ENCODE results near the gene PAX5.

Gene PAX5

DNA sequence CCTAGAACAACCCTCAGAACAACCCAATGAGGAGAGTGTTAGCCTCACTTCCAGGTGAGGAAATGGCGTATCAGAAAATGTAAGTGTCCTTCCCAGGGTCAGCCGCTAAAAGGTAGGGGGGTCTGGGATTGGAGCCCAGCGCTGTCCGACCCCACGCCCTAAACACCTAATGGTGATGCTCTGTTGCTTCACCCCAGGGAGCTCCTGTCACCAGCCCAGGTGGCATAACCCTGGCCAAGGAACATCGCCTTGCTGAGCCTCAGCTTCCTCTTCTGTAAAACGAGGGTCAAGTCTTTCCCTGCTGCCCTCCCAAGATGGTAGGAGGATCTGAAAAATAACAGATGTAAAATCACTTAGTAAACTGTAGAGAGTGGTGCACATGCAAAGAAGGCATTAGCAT lies 132.5 kb downstream of the PAX5 start:
- no peak for DNase-seq (ENCODE audit: low read depth)

- no peak for DNase-seq (ENCODE audit: low read depth)
These were observed 133.2 kb downstream of the PAX5 start for GRCh38 chr9:36900856-36901220.

- DNase-seq (ENCODE audit: low read depth), result no peak
These were observed 133.8 kb downstream of the PAX5 start for GRCh38 chr9:36900136-36900855.

DNA sequence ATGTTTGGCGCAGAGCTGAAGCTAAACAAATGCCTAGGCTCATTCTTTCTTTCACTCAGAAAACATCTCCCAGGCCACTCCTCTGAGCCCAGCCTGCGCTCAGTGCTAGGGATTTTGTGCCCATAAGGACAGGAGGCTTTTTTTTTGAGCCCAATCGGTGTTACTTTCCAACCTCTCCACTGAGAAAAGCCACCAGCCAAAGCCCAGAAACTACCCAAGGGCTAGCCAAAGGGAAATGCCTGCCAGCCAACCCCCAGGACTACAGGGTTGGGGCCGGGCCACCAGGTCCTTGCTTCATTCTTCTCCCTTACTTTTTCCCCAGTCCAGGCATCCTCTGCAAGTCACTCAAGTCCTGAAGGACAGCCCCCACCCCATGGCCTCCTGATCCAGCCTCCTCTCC lies 134.7 kb downstream of the PAX5 start:
- DNase-seq (ENCODE audit: low read depth), result no peak

DNA sequence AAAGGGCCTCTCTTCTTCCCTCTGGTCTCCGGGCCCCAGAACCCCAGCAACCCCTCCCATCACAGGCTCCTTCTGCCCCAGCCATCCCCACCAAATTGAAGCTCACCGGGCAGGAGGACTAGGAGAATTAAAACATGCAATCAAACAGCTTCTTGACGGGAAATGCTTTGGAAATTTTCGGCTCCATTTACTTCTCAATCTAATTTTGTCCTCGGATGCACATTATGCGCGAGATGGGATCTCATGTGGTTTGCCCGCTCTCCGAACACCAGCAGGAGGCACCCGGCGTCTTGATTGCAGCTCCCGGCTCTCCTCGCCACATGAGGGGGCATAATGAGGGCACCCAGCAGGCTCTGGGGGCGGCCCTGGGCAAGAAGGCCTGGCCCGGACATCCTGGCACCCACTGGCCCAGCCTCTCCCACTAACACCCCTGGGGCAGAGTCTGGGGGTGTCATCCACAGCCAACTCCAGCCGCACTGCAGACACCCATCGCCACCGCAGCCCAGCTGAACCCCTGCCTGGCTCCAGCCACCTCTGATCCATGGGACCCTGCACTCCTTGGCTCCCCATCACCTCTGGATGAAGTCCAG lies 135.5 kb downstream of the PAX5 start:
- no peak for DNase-seq (ENCODE audit: low read depth)

DNA sequence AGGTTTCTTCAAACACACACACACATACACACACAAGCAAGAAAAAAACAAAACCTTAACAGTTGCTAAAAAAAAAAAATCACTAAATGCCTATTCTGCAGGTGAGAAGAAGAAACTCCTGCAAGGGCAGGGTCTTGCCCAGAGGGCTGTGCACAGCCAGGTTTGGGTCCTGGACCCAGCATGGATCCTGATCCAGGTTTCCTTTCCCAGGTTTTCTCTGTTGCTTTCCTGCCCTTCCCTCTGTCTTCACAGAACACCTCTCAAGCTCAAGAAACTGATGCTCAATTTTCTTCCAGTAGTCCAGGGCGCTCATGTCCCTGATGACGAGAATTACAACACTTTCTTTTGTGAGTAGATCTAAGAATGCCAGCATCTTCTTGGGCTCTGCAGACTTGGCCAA lies 136.6 kb downstream of the PAX5 start:
- no peak for DNase-seq (ENCODE audit: low read depth)

DNA sequence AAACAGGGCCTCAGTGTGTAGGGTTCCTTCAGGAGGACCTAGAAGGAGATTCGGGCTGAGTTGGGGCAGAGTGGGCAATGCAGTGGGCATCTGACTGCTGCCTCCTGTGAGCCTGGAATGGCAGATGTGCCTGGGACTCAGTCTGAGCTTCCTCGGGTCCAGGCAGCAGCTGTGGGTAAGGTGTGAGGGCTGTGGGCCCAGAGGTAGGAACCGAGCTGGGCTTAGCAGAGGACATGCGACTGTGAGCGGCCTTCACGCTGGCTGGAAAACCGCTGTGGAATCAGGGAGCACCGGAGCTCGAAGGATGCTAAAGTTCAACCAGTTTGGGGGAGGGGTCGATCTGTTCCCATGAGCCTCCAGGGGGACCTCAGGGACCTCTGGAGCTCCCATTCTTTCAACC lies 137.0 kb downstream of the PAX5 start:
- no peak for DNase-seq (ENCODE audit: low read depth)

- no peak for DNase-seq (ENCODE audit: low read depth)
These were observed 137.8 kb downstream of the PAX5 start for GRCh38 chr9:36896296-36896695.

DNA sequence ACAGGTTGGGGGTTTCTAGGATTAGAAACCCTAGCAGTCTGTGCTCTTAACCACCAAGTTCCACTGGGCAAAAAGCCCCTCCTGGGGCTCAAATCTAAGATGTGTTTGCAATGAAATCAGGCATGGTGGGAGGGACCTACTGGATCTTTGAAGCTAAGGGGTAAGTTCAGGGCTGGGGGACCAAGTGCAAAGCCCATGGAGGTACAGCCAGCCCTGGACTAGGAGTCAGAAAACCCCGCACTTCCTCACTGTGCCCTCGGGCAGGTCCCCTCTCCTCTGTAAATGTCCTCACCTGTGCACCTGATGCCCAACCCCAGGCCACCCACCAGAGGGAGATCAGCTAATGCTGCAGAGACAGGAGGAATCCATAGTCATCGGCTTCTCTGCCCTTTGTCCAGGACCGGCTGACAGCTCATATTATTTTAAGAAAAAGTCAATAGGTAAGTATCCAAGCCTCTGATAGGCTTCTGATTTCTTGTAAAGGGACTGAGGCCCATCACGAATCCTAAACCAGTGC lies 138.3 kb downstream of the PAX5 start:
- no peak for DNase-seq (ENCODE audit: low read depth)

GRCh38 chr9:36894695-36895310 lies 139.3 kb downstream of the PAX5 start:
- no peak for DNase-seq (ENCODE audit: low read depth)

DNA sequence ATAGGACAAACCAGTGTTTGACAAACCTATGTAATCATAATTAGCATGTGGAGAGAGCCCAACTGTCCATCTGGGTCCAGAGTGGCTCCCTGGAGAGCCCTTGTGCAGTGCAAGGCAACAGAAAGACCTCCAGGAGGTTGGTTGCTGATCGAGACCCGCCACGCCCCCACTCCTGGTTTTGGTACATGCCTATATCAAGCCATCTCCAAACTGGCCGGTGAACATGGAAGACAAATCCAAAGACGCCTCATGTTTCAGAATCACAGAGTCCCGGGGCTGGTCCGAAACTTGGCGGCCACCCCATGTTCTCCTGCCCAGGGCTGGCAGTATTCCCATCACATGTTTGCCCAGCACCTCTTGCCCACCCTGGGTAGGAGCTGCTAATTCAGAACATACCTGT lies 140.2 kb downstream of the PAX5 start:
- DNase-seq (ENCODE audit: low read depth), result no peak

DNA sequence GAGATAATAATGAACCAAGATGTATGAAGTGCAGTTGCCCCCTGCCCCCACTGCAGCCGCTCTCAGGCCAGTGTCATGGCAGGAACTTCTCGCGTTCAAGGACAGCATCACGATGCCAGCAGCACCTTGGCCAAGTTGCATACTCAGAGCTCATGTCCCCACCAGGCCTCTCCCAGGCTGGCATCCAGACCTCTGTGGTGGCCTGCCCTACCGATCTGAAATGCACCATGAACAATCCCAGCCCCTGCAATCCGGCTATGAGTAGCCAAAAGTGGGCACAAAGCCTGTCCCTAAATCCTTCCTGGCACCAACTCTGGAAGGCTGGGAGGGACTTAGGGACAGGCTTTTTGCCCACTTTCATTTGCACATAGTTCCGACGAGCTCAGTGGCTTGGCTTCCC lies 140.9 kb downstream of the PAX5 start:
- DNase-seq (ENCODE audit: low read depth), result no peak

DNA sequence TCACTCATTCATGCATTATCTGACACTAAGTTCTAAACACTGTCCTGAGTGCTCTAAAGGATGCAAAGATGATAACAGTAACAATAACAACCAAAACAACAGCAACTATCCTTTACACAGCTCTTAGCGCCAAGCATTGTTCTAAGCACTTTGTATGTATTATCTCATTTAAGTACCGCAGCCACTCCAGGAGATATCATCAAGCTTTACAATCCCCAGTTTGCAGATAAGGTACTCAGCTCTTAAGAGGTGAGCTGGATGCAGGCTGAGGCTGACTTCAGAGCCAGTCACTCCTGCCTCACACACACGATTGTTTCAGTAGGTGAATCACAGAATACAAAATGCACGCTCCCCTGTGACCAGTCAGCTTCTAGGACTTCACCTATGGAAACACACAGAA lies 141.8 kb downstream of the PAX5 start:
- DNase-seq (ENCODE audit: low read depth), result no peak

DNA sequence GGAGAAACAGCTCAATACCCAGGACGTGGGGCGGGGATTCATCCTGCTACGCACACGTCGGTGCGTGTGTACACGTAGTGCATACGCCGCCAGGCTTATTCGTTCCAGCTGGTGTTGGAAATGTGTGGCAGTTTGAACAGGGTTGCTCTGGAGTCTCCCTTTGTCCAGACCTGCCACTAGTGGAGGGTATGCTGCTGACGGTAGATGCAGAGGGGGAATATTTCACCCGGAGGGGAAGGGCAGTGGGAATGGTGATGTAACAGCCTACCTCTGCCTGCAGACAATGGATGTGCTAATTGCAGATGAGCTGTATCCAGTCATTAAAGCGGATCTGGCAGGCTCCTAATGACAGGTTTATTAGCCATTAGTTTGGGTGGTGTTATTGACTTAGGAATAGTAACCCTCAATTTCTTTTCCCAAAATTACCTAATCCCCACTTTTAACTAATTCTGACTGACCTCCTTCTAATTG lies 142.7 kb downstream of the PAX5 start:
- DNase-seq (ENCODE audit: low read depth), result no peak

- no peak for DNase-seq (ENCODE audit: low read depth)
These were observed 144.2 kb downstream of the PAX5 start for GRCh38 chr9:36889844-36890243.

GRCh38 chr9:36888551-36888950 lies 145.5 kb downstream of the PAX5 start:
- DNase-seq (ENCODE audit: low read depth), result no peak

DNA sequence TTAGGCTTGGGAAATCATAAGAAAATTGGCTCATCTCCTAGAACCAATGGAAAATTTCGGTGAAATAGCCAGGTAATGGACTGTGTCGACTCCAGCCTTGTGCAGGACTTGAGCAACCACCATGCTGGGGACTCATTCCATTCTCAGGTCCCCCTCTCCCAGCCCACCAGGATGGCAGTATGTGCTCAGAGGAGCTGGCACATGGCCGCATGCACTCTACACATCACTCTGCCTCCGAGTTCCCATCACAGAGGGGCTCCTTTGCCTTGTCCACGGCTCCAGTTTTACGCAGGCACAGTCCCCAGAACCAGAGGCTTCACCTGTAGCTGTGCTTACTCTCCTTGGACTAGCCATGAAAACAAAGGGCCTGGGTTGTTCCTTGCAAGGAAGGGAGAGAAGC lies 149.3 kb downstream of the PAX5 start:
- DNase-seq (ENCODE audit: low read depth), result no peak

DNA sequence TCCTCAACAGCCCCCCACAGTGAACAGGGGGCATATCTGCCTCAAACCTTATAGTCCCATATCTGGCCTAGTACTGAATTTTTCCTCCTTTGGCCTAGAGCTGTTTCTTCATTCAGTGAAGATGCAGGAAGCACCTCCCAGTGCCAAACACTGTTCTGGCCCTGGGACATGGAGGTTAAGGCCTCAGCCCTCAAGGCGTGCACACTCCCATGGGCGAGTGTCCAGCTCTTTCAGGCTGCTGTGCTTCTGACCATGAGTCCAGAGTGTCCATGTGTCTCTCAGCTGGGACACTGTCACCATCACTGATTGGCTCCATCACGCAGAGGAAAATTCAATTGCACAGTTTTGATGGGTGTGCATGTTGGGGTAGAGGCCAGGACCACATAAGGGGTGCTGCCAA lies 151.5 kb downstream of the PAX5 start:
- no peak for DNase-seq (ENCODE audit: low read depth)

- DNase-seq (ENCODE audit: low read depth), result no peak
These were observed 152.2 kb downstream of the PAX5 start for GRCh38 chr9:36881743-36882441.

- DNase-seq (ENCODE audit: low read depth), result no peak
These were observed 152.8 kb downstream of the PAX5 start for GRCh38 chr9:36881316-36881715.

- no peak for DNase-seq (ENCODE audit: low read depth)
These were observed 154.0 kb downstream of the PAX5 start for GRCh38 chr9:36880075-36880474.
